Lower leg skin (tissue), 3 donors: ENCODE results near the gene LEF1.

Source experiments
- CTCF ChIP-seq, 3 donors: fragments of 450-650 bp; IDR thresholded peaks; one replicate each; pipeline ENCODE4 v1.5.1; 2016; ENCODE audit warnings: antibody characterized with exemption in 3 of 3, mild to moderate bottlenecking in 3 of 3, moderate library complexity in 2 of 3
- POLR2A ChIP-seq, 2 donors: fragments of 450-650 bp; IDR thresholded peaks; one replicate each; pipeline ENCODE4 v1.6.1; 2016 to 2017; ENCODE audit warnings: antibody characterized with exemption in 2 of 2, mild to moderate bottlenecking in 1 of 2, moderate library complexity in 1 of 2

GRCh38 chr4:108007984-108008383, 160.7 kb downstream of the LEF1 start:
- TF ChIP-seq POLR2A (IDR thresholded peaks at IDR 0.05) (no peak), CTCF (IDR thresholded peaks at IDR 0.05) (no peak)
